K562 (cell line): Measurements from ENCODE around the gene ADGRB3.

Experiments
- CTCF ChIP-seq, 3 experiments: IDR thresholded peaks in 2 of 3; conservative IDR thresholded peaks in 1 of 3; 2 replicates each; pipeline ENCODE4 v1.5.1; 2011 to 2012; ENCODE audit warnings: low read length in 3 of 3, mild to moderate bottlenecking in 3 of 3, control low read depth in 2 of 3, improper control_type of control experiment in 1 of 3, inconsistent platforms in 1 of 3, low read depth in 1 of 3, mixed read lengths in 1 of 3, moderate library complexity in 1 of 3; ENCODE audit not compliant: insufficient read depth in 2 of 3
- MCM2 ChIP-seq: fragments of 450-650 bp; IDR thresholded peaks from 2 replicates; pipeline ENCODE4 v1.6.1; 2017; ENCODE audit warnings: low read depth, mild to moderate bottlenecking
- SPI1 ChIP-seq: IDR thresholded peaks from 2 replicates; pipeline ENCODE4 v1.6.1; 2011; ENCODE audit warnings: low read depth, low read length, control low read depth, borderline replicate concordance

GRCh38 chr6:69027861-69028260, 392.8 kb downstream of the ADGRB3 start:
- no peak for TF ChIP-seq SPI1
- no peak for TF ChIP-seq CTCF (IDR thresholded peaks at IDR 0.05 in 2 of 3, conservative IDR thresholded peaks at IDR 0.05 in 1 of 3; ENCODE audit: insufficient read depth in 2 of 3, low read depth in 1 of 3, low read length in 3 of 3)
- TF ChIP-seq MCM2, result no peak
